Measurements from ENCODE around the gene RTN4IP1. TPM values are rescaled to one million over a fixed set of nuclear protein-coding genes. Genes with fewer than 3 reads are reported as not detected.
A peak's percentile ranks its signal among the peaks of the same experiment; 100 is the strongest.

The RTN4IP1 gene
- total RNA-seq: 9.9 TPM

GRCh38 chr6:106629103-106629858, at the start of gene RTN4IP1, which contains the start of gene QRSL1:
RTN4IP1 (minus strand) TSS chr6:106629498; CDS start chr6:106629021, 477 bp downstream.
QRSL1 (plus strand) TSS chr6:106629578; CDS start chr6:106629682, 104 bp downstream.
- DNase-seq: peak; percentile 98

- no peak for DNase-seq
These were observed 48.0 kb upstream of the RTN4IP1 start for GRCh38 chr6:106677282-106677681.

- no peak for DNase-seq
These were observed 45.4 kb upstream of the RTN4IP1 start for GRCh38 chr6:106674541-106675229.

- DNase-seq: no peak
These were observed 42.4 kb upstream of the RTN4IP1 start for GRCh38 chr6:106671651-106672050.

GRCh38 chr6:106670236-106670635, 40.9 kb upstream of the RTN4IP1 start:
- DNase-seq: peak; percentile 32

- no peak for DNase-seq
These were observed 37.7 kb upstream of the RTN4IP1 start for GRCh38 chr6:106667022-106667402.

- DNase-seq: no peak
These were observed 37.2 kb upstream of the RTN4IP1 start for GRCh38 chr6:106666282-106667021.

- DNase-seq: peak; percentile 12
These were observed 33.2 kb upstream of the RTN4IP1 start for GRCh38 chr6:106662458-106662857.

GRCh38 chr6:106659859-106660258, 30.6 kb upstream of the RTN4IP1 start:
- no peak for DNase-seq

GRCh38 chr6:106658469-106658868, 29.2 kb upstream of the RTN4IP1 start:
- no peak for DNase-seq

- DNase-seq: no peak
These were observed 19.5 kb upstream of the RTN4IP1 start for GRCh38 chr6:106648651-106649308.

GRCh38 chr6:106643061-106643460, 13.8 kb upstream of the RTN4IP1 start:
- DNase-seq: no peak

GRCh38 chr6:106642476-106642875, 13.2 kb upstream of the RTN4IP1 start:
- no peak for DNase-seq

GRCh38 chr6:106639812-106640211, 10.5 kb upstream of the RTN4IP1 start:
- DNase-seq: no peak

GRCh38 chr6:106637717-106638341, 8.5 kb upstream of the RTN4IP1 start:
- no peak for DNase-seq

GRCh38 chr6:106637051-106637716, 7.9 kb upstream of the RTN4IP1 start:
- no peak for DNase-seq

- DNase-seq: no peak
These were observed 5.3 kb upstream of the RTN4IP1 start for GRCh38 chr6:106634565-106634964.

GRCh38 chr6:106631346-106631745, 2.0 kb upstream of the RTN4IP1 start:
- no peak for DNase-seq

GRCh38 chr6:106630366-106630765, 1.1 kb upstream of the RTN4IP1 start:
- no peak for DNase-seq

- DNase-seq: no peak
These were observed 513 bp upstream of the RTN4IP1 start for GRCh38 chr6:106629859-106630163.

- DNase-seq: no peak
These were observed 618 bp downstream of the RTN4IP1 start for GRCh38 chr6:106628658-106629102.
